Ramos (cell line): Measurements from ENCODE around the gene DLX6.

Source experiments
- in situ Hi-C: fragments of 300-500 bp; cut with MboI; formaldehyde crosslinking; loops from one replicate; pipeline ENCODE4 v1.14.3; 2022; ENCODE audit warnings: low sequenced_read_pairs; ENCODE audit not compliant: unreplicated experiment

Gene DLX6

GRCh38 chr7:97005183-97006054, at the start of gene DLX6:
Gene DLX6, plus strand, starts transcription at chr7:97005553. Its CDS starts 425 bp downstream, at chr7:97005978.
- in situ Hi-C loops, result loop anchor here (25.0 kb wide), 1 partner anchor 1468 kb away; no protein-coding TSS in a partner anchor

GRCh38 chr7:96959135-96959534, 46.2 kb upstream of the DLX6 start:
- in situ Hi-C loops, result no loop called here

- in situ Hi-C loops, result no loop called here
These were observed 43.0 kb upstream of the DLX6 start for GRCh38 chr7:96962221-96962885.

- in situ Hi-C loops, result no loop called here
These were observed 36.4 kb upstream of the DLX6 start for GRCh38 chr7:96968981-96969380.

GRCh38 chr7:96970739-96971138, 34.6 kb upstream of the DLX6 start:
- in situ Hi-C loops, result no loop called here

- in situ Hi-C loops, result no loop called here
These were observed 31.4 kb upstream of the DLX6 start for GRCh38 chr7:96973986-96974385.

- in situ Hi-C loops, result no loop called here
These were observed 29.2 kb upstream of the DLX6 start for GRCh38 chr7:96976106-96976505.

GRCh38 chr7:96977445-96977844, 27.9 kb upstream of the DLX6 start:
- in situ Hi-C loops, result no loop called here

- in situ Hi-C loops, result no loop called here
These were observed 25.6 kb upstream of the DLX6 start for GRCh38 chr7:96979551-96980276.

- in situ Hi-C loops, result no loop called here
These were observed 22.8 kb upstream of the DLX6 start for GRCh38 chr7:96982586-96982985.

GRCh38 chr7:96985992-96986391, 19.4 kb upstream of the DLX6 start:
- in situ Hi-C loops, result no loop called here

GRCh38 chr7:96986901-96987300, 18.5 kb upstream of the DLX6 start:
- in situ Hi-C loops, result no loop called here

- in situ Hi-C loops, result no loop called here
These were observed 17.6 kb upstream of the DLX6 start for GRCh38 chr7:96987719-96988118.

GRCh38 chr7:96989241-96989858, 16.0 kb upstream of the DLX6 start:
- in situ Hi-C loops, result no loop called here

GRCh38 chr7:96989859-96990317, 15.5 kb upstream of the DLX6 start:
- in situ Hi-C loops, result no loop called here

- in situ Hi-C loops, result no loop called here
These were observed 13.7 kb upstream of the DLX6 start for GRCh38 chr7:96991546-96992191.

GRCh38 chr7:96992192-96993005, 13.0 kb upstream of the DLX6 start:
- in situ Hi-C loops, result no loop called here

- in situ Hi-C loops, result no loop called here
These were observed 12.1 kb upstream of the DLX6 start for GRCh38 chr7:96993094-96993865.
